Gastroesophageal sphincter (tissue), 4 donors: ENCODE results near the gene TMEM178B. TPM values are rescaled to one million over a fixed set of nuclear protein-coding genes. Genes with fewer than 3 reads are reported as not detected.

Experiments used
- ATAC-seq: fragments of 150-250 bp; one replicate; pipeline ENCODE4 v1.9.1; 2016; ENCODE audit warnings: mild to moderate bottlenecking, moderate library complexity
- H3K27ac ChIP-seq, 4 donors: fragments of 200-600 bp; sonication (generic) in 3 of 4; 1 replicate in 3 of 4; 2 replicates in 1 of 4; pipeline ENCODE4 v1.5.1; 2016 to 2019
- H3K27me3 ChIP-seq: fragments of 200-600 bp; sonication (generic); one replicate; pipeline ENCODE4 v1.5.1; 2019
- H3K36me3 ChIP-seq, 2 donors: fragments of 200-600 bp; sonication (generic); one replicate each; pipeline ENCODE4 v1.5.1; 2019; ENCODE audit warnings: control low read depth in 1 of 2
- H3K4me1 ChIP-seq, 3 donors: fragments of 200-600 bp; sonication (generic); 1 replicate in 2 of 3; 2 replicates in 1 of 3; pipeline ENCODE4 v1.5.1; 2016 to 2019; ENCODE audit warnings: control low read depth in 2 of 3
- H3K4me3 ChIP-seq, 2 donors: fragments of 200-600 bp; sonication (generic); one replicate each; pipeline ENCODE4 v1.5.1; 2019; ENCODE audit warnings: mild to moderate bottlenecking in 1 of 2, moderate library complexity in 1 of 2
- H3K9me3 ChIP-seq, 3 donors: fragments of 200-600 bp; sonication (generic); one replicate each; pipeline ENCODE4 v1.5.1; 2017 to 2019; ENCODE audit warnings: control low read depth in 2 of 3
- EP300 ChIP-seq: sonication (generic); formaldehyde crosslinking; IDR thresholded peaks from one replicate; pipeline ENCODE4 v1.6.1; 2017; ENCODE audit warnings: antibody characterized with exemption, mild to moderate bottlenecking
- POLR2A ChIP-seq, 2 donors: fragments of 450-650 bp; IDR thresholded peaks; one replicate each; pipeline ENCODE4 v1.6.1; 2017; ENCODE audit warnings: antibody characterized with exemption in 2 of 2, mild to moderate bottlenecking in 2 of 2, moderate library complexity in 1 of 2
- POLR2AphosphoS5 ChIP-seq: sonication (generic); formaldehyde crosslinking; IDR thresholded peaks from one replicate; pipeline ENCODE4 v1.6.1; 2017; ENCODE audit warnings: antibody characterized with exemption
- WGBS, 2 donors: methylation state at CpG; one replicate each; pipeline ENCODE4 v1.1.5; 2018; ENCODE audit warnings: low coverage in 1 of 2; 5-methylcytosine and 5-hydroxymethylcytosine counted together
- total RNA-seq, 4 donors: library from RNA; depleted of rRNA; stranded (reverse); fragments of >200 nt; gene quantifications; one replicate each; pipeline ENCODE4 v1.1.0, GENCODE V29; 2016
- TF ChIP-seq, protein P1 (sequence below), 4 experiments: fragments of 200-600 bp in 2 of 4; fragments of 450-650 bp in 2 of 4; sonication (generic) in 1 of 4; IDR thresholded peaks; one replicate each; pipeline ENCODE4 v1.5.1; 2017 to 2019; ENCODE audit warnings: antibody characterized with exemption in 4 of 4, mild to moderate bottlenecking in 2 of 4, moderate library complexity in 2 of 4

Gene TMEM178B
- total RNA-seq, 4 donors from 2014 or later = 0.62 to 1.4 (median 1.0) TPM

DNA sequence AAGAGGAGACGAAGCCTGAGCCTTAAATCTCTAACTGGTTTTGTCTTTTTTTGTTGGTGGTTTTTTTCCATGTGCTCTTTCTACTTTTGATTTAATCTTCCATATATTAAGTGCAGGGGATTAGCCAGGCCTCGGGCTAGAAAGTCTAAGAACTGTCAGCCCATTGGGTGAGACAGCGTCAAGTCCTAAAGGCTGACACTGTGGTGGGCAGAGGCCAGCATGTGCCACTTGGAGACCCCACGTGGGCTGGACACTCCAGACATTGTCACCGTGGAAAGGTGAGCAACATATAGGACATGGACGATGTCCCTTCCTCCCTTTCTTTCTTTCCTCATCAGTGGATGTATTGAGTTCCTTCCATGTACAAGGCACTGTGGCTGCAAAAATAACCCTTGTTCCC, 129.3 kb downstream of the TMEM178B start:
- Histone ChIP-seq H3K27ac (no peak overlapping the region), H3K9me3 (no peaks in the 10 kb centered on the region), H3K27me3 (peaks cover 14% of the 10 kb centered on the region), H3K4me3 (no peak overlapping the region), H3K36me3 (no peaks in the 10 kb centered on the region), H3K4me1 (no peaks in the 10 kb centered on the region)
- WGBS, 2 donors = 76 to 92% methylated on average over 4 to 5 of the region's 6 CpGs
- no peak for ATAC-seq
- TF ChIP-seq EP300 = no peak
- TF ChIP-seq POLR2A (IDR thresholded peaks at IDR 0.05) = no peak
- TF ChIP-seq, protein P1, sequence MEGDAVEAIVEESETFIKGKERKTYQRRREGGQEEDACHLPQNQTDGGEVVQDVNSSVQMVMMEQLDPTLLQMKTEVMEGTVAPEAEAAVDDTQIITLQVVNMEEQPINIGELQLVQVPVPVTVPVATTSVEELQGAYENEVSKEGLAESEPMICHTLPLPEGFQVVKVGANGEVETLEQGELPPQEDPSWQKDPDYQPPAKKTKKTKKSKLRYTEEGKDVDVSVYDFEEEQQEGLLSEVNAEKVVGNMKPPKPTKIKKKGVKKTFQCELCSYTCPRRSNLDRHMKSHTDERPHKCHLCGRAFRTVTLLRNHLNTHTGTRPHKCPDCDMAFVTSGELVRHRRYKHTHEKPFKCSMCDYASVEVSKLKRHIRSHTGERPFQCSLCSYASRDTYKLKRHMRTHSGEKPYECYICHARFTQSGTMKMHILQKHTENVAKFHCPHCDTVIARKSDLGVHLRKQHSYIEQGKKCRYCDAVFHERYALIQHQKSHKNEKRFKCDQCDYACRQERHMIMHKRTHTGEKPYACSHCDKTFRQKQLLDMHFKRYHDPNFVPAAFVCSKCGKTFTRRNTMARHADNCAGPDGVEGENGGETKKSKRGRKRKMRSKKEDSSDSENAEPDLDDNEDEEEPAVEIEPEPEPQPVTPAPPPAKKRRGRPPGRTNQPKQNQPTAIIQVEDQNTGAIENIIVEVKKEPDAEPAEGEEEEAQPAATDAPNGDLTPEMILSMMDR (IDR thresholded peaks at IDR 0.05) = no peak
- no peak for TF ChIP-seq POLR2AphosphoS5

DNA sequence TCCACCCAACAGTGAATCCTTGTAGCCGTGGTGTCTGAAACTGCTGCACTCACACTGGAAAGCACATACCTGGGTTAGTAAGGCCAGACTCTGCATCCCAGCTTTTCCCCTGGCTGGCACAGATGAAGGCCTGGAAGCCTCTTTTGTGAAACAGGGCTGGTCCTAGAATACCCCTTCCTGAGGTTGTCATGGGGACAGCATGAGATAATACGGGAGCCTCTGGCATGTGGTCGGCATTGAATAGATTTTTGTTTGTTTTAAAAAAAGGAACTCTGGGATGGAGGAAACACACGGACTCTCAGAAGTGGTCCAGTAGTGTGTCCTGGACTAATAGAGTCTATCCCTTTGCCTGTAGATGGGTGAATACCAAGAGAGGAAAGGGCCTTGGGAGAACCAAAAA, 129.7 kb downstream of the TMEM178B start:
- Histone ChIP-seq H3K9me3 (no peaks in the 10 kb centered on the region), H3K27ac (no peak overlapping the region), H3K27me3 (peaks cover 9% of the 10 kb centered on the region), H3K4me3 (no peak overlapping the region), H3K36me3 (no peaks in the 10 kb centered on the region), H3K4me1 (no peaks in the 10 kb centered on the region)
- WGBS, 2 donors = 30 to 67% methylated on average over 1 to 4 of the region's 4 CpGs
- no peak for TF ChIP-seq EP300
- no peak for TF ChIP-seq POLR2A (IDR thresholded peaks at IDR 0.05)
- no peak for TF ChIP-seq POLR2AphosphoS5
- TF ChIP-seq, protein P1 (IDR thresholded peaks at IDR 0.05) = no peak
- no peak for ATAC-seq

DNA sequence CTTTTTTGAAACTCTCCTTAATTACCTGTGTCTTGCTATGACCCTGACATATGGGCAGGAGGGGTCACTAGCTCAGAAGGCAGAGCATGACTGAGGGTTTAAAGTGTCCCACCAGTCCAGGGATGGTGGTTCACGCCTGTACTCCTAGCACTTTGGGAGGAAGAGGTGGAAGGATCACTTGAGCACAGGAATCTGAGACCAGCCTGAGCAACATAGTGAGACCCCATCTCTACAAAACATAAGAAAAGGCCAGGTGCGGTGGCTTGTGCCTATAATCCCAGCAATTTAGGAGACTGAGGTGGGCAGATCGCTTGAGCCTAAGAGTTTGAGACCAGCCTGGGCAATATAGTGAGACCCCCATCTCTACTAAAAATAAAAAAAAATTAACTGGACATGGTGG, 133.8 kb downstream of the TMEM178B start:
- TF ChIP-seq POLR2A (IDR thresholded peaks at IDR 0.05) (no peak), POLR2AphosphoS5 (no peak), EP300 (no peak)
- TF ChIP-seq, protein P1 (IDR thresholded peaks at IDR 0.05) = no peak
- WGBS, 2 donors = 80% methylated on average over 1 of the region's 3 CpGs; no CpG with 5 or more reads in 1 of the 2 donors
- Histone ChIP-seq H3K4me3 (no peak overlapping the region), H3K9me3 (no peaks in the 10 kb centered on the region), H3K36me3 (no peaks in the 10 kb centered on the region), H3K4me1 (no peaks in the 10 kb centered on the region), H3K27me3 (peaks cover 8% of the 10 kb centered on the region), H3K27ac (no peak overlapping the region)
- ATAC-seq = no peak

DNA sequence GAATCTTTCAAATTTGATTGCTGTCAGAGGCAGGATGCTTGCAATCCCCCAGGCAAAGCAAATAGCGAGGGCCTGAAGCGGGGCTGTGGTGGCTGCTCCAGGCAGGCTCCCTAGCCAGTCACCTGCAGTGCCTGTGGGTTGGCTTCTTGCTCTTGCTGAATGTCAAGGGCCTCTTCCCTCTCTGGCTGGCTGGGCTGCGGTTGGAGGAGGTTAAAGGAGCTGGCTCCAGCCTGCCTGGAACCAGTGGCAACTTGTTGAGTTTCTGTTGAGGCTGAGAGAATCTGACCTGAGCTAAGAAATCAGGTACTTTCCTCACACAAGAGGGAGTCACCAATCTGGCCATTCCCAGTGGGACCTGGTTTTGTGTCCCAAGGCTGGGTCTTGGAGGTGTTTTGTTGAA, 134.7 kb downstream of the TMEM178B start:
- no peak overlapping the region for H3K4me3 ChIP-seq
- 46 to 67% methylated on average over 1 to 3 of the region's 3 CpGs for WGBS, 2 donors

DNA sequence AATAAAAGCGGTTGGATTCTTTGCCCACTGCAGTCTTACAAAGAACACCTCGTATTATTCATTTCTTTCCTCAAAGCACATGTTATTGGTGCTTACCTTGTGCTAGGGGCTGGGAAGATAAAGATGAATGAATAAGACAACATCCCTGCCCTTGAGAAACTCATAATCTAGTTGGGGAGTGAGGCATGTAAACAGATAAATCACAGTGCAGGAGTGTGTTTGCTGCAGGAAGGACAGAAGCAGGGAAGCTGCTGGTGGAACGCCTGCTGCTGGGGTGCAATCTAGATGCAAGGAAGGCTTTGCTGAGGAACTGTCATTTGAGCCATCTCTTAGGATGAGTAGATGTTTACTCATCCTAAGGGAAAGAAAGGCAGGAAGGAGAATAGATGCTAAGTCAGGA, 135.6 kb downstream of the TMEM178B start:
- no peaks in the 10 kb centered on the region for H3K27me3 ChIP-seq
- WGBS, 2 donors = 60 to 79% methylated on average over 3 of the region's 3 CpGs
- TF ChIP-seq, protein P1 (IDR thresholded peaks at IDR 0.05) = no peak
- TF ChIP-seq POLR2A (IDR thresholded peaks at IDR 0.05) (no peak), EP300 (no peak)
- no peak for ATAC-seq
- no peaks in the 10 kb centered on the region for H3K9me3 ChIP-seq
- H3K36me3 ChIP-seq = no peaks in the 10 kb centered on the region
- no peaks in the 10 kb centered on the region for H3K4me1 ChIP-seq
- H3K27ac ChIP-seq = no peak overlapping the region
- no peak overlapping the region for H3K4me3 ChIP-seq

More for the DNA sequence above, 134.7 kb downstream of the TMEM178B start:
- TF ChIP-seq POLR2A (IDR thresholded peaks at IDR 0.05) (no peak), POLR2AphosphoS5 (no peak), EP300 (no peak)
- TF ChIP-seq, protein P1 (IDR thresholded peaks at IDR 0.05) = no peak
- Histone ChIP-seq H3K9me3 (no peaks in the 10 kb centered on the region), H3K4me1 (no peaks in the 10 kb centered on the region), H3K27ac (no peak overlapping the region), H3K27me3 (peaks cover 4% of the 10 kb centered on the region), H3K36me3 (no peaks in the 10 kb centered on the region)
- no peak for ATAC-seq
